Right atrium auricular region (tissue), 2 donors: ENCODE results near the gene SCP2D1. TPM values are rescaled to one million over a fixed set of nuclear protein-coding genes. Genes with fewer than 3 reads are reported as not detected.

ENCODE experiments used
- DNase-seq: peaks from one replicate; pipeline ENCODE4 v3.0.0-alpha.2; 2019; ENCODE audit warnings: low spot score
- H3K27ac ChIP-seq, 2 donors: fragments of 200-600 bp; sonication (generic); 1 replicate in 1 of 2; 2 replicates in 1 of 2; pipeline ENCODE4 v1.5.1; 2016 to 2019
- H3K27me3 ChIP-seq, 2 donors: fragments of 200-600 bp; sonication (generic); one replicate each; pipeline versions ENCODE4 v1.5.1 to v1.6.0; 2017 to 2019
- H3K36me3 ChIP-seq: fragments of 200-600 bp; sonication (generic); one replicate; pipeline ENCODE4 v1.5.1; 2016
- H3K4me1 ChIP-seq, 2 donors: fragments of 200-600 bp; sonication (generic); one replicate each; pipeline versions ENCODE4 v1.5.1 to v1.6.0; 2017 to 2019
- H3K4me3 ChIP-seq, 2 donors: fragments of 200-600 bp; sonication (generic); 1 replicate in 1 of 2; 2 replicates in 1 of 2; pipeline ENCODE4 v1.5.1; 2017 to 2019; ENCODE audit warnings: mild to moderate bottlenecking in 1 of 2, moderate library complexity in 1 of 2
- H3K9me3 ChIP-seq, 2 donors: fragments of 200-600 bp; sonication (generic); one replicate each; pipeline ENCODE4 v1.5.1; 2019
- total RNA-seq, 2 donors: library from RNA; depleted of rRNA; stranded (reverse); fragments of >200 nt; gene quantifications; one replicate each; pipeline ENCODE4 v1.1.0, GENCODE V29; 2016
- TF ChIP-seq, protein P1 (sequence below), 2 donors: fragments of 200-600 bp; sonication (generic); IDR thresholded peaks; one replicate each; pipeline ENCODE4 v1.5.1; 2019; ENCODE audit warnings: antibody characterized with exemption in 2 of 2

SCP2D1 gene
- total RNA-seq, 2 donors from 2014 or later = not detected

DNA sequence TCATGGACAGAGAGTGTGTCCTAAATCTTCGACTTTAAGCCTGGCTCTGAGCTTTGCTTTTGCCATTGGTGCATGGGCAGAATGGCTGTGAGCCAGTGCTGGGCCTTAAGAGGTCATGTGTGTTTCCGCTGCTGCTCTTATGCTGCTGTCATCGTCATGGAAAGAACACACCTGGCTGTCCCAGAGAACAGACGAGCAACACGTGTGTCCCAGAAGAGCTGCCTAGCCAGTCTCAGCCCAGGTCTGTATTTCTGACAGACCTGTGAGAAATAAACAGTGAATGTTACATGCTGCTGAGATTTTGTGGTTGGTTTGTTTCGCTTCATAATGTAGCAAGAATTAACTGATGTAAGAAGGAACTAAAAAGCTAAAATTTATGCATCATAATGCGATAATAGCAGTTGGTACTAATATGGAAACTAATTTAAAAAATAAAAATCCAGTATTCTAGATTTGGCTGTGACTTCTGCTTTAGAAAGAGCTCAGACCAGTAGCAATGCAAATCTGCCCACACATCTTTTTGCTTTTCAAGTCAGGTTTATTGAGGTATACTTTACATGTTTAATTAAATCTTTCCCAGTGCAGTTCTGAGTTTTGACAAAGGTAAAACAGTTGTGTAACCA is 11.5 kb upstream of the SCP2D1 start:
- H3K9me3 ChIP-seq = no peaks in the 10 kb centered on the region
- H3K27me3 ChIP-seq = no peaks in the 10 kb centered on the region
- H3K4me1 ChIP-seq = no peaks in the 10 kb centered on the region
- no peak overlapping the region for H3K4me3 ChIP-seq
- no peak for DNase-seq
- no peaks in the 10 kb centered on the region for H3K36me3 ChIP-seq
- TF ChIP-seq, protein P1, sequence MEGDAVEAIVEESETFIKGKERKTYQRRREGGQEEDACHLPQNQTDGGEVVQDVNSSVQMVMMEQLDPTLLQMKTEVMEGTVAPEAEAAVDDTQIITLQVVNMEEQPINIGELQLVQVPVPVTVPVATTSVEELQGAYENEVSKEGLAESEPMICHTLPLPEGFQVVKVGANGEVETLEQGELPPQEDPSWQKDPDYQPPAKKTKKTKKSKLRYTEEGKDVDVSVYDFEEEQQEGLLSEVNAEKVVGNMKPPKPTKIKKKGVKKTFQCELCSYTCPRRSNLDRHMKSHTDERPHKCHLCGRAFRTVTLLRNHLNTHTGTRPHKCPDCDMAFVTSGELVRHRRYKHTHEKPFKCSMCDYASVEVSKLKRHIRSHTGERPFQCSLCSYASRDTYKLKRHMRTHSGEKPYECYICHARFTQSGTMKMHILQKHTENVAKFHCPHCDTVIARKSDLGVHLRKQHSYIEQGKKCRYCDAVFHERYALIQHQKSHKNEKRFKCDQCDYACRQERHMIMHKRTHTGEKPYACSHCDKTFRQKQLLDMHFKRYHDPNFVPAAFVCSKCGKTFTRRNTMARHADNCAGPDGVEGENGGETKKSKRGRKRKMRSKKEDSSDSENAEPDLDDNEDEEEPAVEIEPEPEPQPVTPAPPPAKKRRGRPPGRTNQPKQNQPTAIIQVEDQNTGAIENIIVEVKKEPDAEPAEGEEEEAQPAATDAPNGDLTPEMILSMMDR (IDR thresholded peaks at IDR 0.05) = no peak
- no peak overlapping the region for H3K27ac ChIP-seq

GRCh38 chr20:18805881-18806280 is 7.7 kb upstream of the SCP2D1 start:
- no peaks in the 10 kb centered on the region for H3K27me3 ChIP-seq
- no peak overlapping the region for H3K27ac ChIP-seq
- no peaks in the 10 kb centered on the region for H3K4me1 ChIP-seq
- DNase-seq = no peak
- TF ChIP-seq, protein P1 (IDR thresholded peaks at IDR 0.05) = no peak
- H3K36me3 ChIP-seq = no peaks in the 10 kb centered on the region
- H3K9me3 ChIP-seq = no peaks in the 10 kb centered on the region
- no peak overlapping the region for H3K4me3 ChIP-seq

DNA sequence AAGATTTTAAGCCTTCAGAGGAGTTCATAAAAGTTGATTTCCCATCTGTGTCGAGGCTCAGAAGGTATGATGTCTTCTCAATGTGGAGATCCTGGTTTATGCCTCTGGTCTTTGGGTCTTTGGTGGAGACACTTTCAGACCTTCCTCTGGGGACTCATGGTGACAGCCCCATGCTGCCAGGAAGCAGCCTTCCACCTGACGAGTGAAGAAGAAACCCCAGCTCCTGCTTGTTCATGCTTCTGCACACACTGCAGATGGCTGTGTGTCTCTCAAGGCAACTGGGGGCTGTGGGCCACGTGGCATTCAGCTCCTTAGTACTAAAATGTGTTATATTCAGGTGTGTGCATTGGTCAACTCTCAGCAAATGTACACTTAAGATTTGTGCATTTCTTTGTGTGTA is 4.9 kb upstream of the SCP2D1 start:
- no peaks in the 10 kb centered on the region for H3K36me3 ChIP-seq
- H3K4me3 ChIP-seq = no peak overlapping the region
- H3K27me3 ChIP-seq = no peaks in the 10 kb centered on the region
- no peaks in the 10 kb centered on the region for H3K4me1 ChIP-seq
- DNase-seq = no peak
- TF ChIP-seq, protein P1 (IDR thresholded peaks at IDR 0.05) = no peak
- H3K27ac ChIP-seq = no peak overlapping the region
- no peaks in the 10 kb centered on the region for H3K9me3 ChIP-seq

DNA sequence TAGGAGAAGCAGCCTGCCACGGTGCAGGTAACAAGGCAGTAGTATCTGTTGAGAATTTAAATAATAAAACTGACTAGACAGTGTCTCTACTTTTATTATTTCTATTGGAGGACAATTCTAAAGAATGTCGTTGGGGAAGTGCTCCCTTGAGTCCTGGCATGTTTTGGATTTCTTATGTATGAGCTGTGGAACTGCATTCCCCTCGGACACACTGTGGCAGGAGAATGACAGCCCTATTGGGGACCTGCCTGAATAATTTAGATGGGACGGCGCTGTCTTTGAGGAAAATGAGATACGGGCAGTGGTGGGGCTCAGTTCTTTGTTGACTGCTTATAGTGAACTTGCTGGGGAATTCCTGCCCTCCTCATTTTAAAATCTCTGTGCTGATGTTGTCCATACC is 2.4 kb upstream of the SCP2D1 start:
- no peak overlapping the region for H3K4me3 ChIP-seq
- no peaks in the 10 kb centered on the region for H3K4me1 ChIP-seq
- DNase-seq = no peak
- TF ChIP-seq, protein P1 (IDR thresholded peaks at IDR 0.05) = no peak
- no peaks in the 10 kb centered on the region for H3K27me3 ChIP-seq
- no peaks in the 10 kb centered on the region for H3K9me3 ChIP-seq
- H3K36me3 ChIP-seq = no peaks in the 10 kb centered on the region
- no peak overlapping the region for H3K27ac ChIP-seq

GRCh38 chr20:18811904-18812303 is 1.7 kb upstream of the SCP2D1 start:
- Histone ChIP-seq H3K36me3 (no peaks in the 10 kb centered on the region), H3K27ac (no peak overlapping the region), H3K9me3 (no peaks in the 10 kb centered on the region), H3K4me3 (no peak overlapping the region), H3K4me1 (no peaks in the 10 kb centered on the region), H3K27me3 (no peaks in the 10 kb centered on the region)
- TF ChIP-seq, protein P1 (IDR thresholded peaks at IDR 0.05) = no peak
- DNase-seq = no peak
